GM12864 (cell line): ENCODE results near the gene SLC9A4.
A peak's percentile ranks its signal among the peaks of the same experiment; 100 is the strongest.

Experiments used
- DNase-seq: peaks from one replicate; pipeline ENCODE4 v3.0.0-alpha.2; 2011; ENCODE audit warnings: low read depth
- H3K4me3 ChIP-seq: 2 replicates; pipeline ENCODE4 v1.5.1; 2011; ENCODE audit warnings: mild to moderate bottlenecking, low read depth, low read length, control low read depth
- TF ChIP-seq, protein P1 (sequence below): IDR thresholded peaks from 2 replicates; pipeline ENCODE4 v1.5.1; 2011; ENCODE audit warnings: low read depth, mild to moderate bottlenecking, moderate library complexity, low read length, control low read depth, inconsistent platforms; ENCODE audit errors: missing control alignments

The SLC9A4 gene

GRCh38 chr2:102515851-102516250 lies 42.8 kb downstream of the SLC9A4 start:
- TF ChIP-seq, protein P1, sequence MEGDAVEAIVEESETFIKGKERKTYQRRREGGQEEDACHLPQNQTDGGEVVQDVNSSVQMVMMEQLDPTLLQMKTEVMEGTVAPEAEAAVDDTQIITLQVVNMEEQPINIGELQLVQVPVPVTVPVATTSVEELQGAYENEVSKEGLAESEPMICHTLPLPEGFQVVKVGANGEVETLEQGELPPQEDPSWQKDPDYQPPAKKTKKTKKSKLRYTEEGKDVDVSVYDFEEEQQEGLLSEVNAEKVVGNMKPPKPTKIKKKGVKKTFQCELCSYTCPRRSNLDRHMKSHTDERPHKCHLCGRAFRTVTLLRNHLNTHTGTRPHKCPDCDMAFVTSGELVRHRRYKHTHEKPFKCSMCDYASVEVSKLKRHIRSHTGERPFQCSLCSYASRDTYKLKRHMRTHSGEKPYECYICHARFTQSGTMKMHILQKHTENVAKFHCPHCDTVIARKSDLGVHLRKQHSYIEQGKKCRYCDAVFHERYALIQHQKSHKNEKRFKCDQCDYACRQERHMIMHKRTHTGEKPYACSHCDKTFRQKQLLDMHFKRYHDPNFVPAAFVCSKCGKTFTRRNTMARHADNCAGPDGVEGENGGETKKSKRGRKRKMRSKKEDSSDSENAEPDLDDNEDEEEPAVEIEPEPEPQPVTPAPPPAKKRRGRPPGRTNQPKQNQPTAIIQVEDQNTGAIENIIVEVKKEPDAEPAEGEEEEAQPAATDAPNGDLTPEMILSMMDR, result no peak
- no peak overlapping the region for H3K4me3 ChIP-seq
- DNase-seq, result no peak

DNA sequence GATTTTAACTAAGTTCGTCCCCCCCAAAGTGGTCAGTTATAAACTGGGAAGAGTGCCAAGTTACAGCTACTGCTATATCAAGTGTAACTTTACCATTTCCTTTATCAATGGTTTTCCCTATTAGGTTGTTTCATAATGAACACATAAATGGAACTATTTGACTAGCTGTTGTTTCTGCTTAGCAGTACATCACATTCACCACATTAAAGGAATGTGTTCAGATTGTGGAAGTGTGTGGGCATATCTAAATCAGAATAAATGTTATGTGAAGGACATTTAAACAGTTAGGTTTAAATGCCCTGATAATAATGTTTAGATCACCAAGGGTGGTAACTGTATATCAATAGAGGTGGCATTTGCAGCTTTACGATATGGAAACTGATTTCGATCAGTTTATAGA lies 45.1 kb downstream of the SLC9A4 start:
- DNase-seq, result no peak
- TF ChIP-seq, protein P1, result no peak
- H3K4me3 ChIP-seq, result no peak overlapping the region

GRCh38 chr2:102520009-102520408 lies 47.0 kb downstream of the SLC9A4 start:
- no peak overlapping the region for H3K4me3 ChIP-seq
- peak; percentile 18 for DNase-seq
- TF ChIP-seq, protein P1, result peak; percentile 74

DNA sequence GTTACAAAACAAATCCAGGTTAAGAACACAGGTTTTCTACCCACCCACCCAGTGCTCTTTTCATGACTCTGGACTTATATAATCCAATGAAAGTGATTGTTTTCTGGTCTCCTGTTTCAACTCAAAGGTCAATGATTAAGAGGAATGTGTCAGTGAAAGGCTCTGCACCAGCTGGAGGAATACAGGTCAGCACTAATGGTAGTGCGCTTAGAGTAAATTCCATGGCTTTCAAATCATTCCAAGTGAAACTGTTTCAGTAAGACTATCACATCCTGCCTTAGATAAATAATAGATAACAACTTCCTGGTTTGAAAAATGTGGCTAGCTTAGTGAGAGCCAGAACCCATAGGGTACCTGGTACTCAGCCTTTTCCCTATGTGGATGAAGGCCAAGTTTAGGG lies 47.8 kb downstream of the SLC9A4 start:
- TF ChIP-seq, protein P1, result no peak
- no peak for DNase-seq

GRCh38 chr2:102522162-102522561 lies 49.1 kb downstream of the SLC9A4 start:
- TF ChIP-seq, protein P1, result no peak
- H3K4me3 ChIP-seq, result no peak overlapping the region
- DNase-seq, result no peak

More for the DNA sequence above, 47.8 kb downstream of the SLC9A4 start:
- no peak overlapping the region for H3K4me3 ChIP-seq

DNA sequence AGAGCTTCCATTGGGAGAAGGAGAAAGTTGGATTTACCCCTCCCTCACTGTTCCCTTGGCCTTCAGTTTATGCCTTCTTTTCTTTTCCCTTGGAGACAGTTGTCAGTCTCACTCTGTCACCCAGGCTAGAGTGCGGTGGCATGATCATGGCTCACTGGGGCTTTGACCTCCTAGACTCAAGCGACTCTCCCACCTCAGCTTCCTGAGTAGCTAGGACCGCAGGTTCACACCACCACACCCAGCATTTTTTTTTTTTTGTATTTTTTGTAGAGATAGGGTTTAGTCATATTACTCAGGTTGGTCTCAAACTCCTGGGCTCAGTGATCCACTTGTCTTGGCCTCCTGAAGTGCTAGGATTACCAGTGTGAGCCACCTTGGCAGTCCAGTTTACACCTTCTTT lies 49.9 kb downstream of the SLC9A4 start:
- TF ChIP-seq, protein P1, result no peak
- H3K4me3 ChIP-seq, result no peak overlapping the region
- DNase-seq, result no peak

- TF ChIP-seq, protein P1, result no peak
- no peak overlapping the region for H3K4me3 ChIP-seq
- no peak for DNase-seq
Observed at GRCh38 chr2:102523651-102524050, 50.6 kb downstream of the SLC9A4 start.
